DOHH2 (cell line): ENCODE data around the gene ARHGEF4.

ENCODE experiments used
- CTCF ChIP-seq: fragments of 200-600 bp; sonication (generic); IDR thresholded peaks from one replicate; pipeline ENCODE4 v1.5.1; 2014; ENCODE audit warnings: antibody characterized with exemption, mild to moderate bottlenecking, low read depth, low read length; ENCODE audit not compliant: poor library complexity, severe bottlenecking
- EZH2phosphoT487 ChIP-seq: fragments of 200-600 bp; sonication (generic); IDR thresholded peaks from 2 replicates; pipeline ENCODE4 v1.6.1; 2017; ENCODE audit warnings: borderline replicate concordance, mild to moderate bottlenecking, antibody characterized with exemption, low read length, moderate library complexity, mixed read lengths

GRCh38 chr2:131054488-131054887, 217.8 kb downstream of the ARHGEF4 start:
- TF ChIP-seq CTCF: no peak
- TF ChIP-seq EZH2phosphoT487: no peak
